KBM-7 (cell line): ENCODE measurements around the gene NWD2.
"Not testable (repeated sequence)": the region's sequence is repeated elsewhere in the genome, so short reads cannot be mapped to it uniquely, and the experiment has no call there.

Source experiments
- DNase-seq: peaks from one replicate; pipeline ENCODE4 v3.0.0-alpha.2; 2015
- in situ Hi-C: fragments of 300-500 bp; cut with MboI; formaldehyde crosslinking; loops from 2 replicates; pipeline ENCODE4 v1.14.3; 2020; ENCODE audit warnings: low sequenced_read_pairs, low pct_unique_long_range_greater_than_20kb, mixed read lengths

Gene NWD2

GRCh38 chr4:37476691-37477090 lies 232.1 kb downstream of the NWD2 start:
- in situ Hi-C loops = no loop called here

GRCh38 chr4:37477126-37477525 lies 232.6 kb downstream of the NWD2 start:
- in situ Hi-C loops = no loop called here
- no peak for DNase-seq

More at GRCh38 chr4:37476691-37477090, 232.1 kb downstream of the NWD2 start:
- DNase-seq = no peak

GRCh38 chr4:37478151-37478550 lies 233.6 kb downstream of the NWD2 start:
- in situ Hi-C loops = no loop called here

GRCh38 chr4:37480509-37480908 lies 236.0 kb downstream of the NWD2 start:
- in situ Hi-C loops = no loop called here
- DNase-seq = no peak

More at GRCh38 chr4:37478151-37478550, 233.6 kb downstream of the NWD2 start:
- no peak for DNase-seq

GRCh38 chr4:37481547-37482122 lies 237.1 kb downstream of the NWD2 start:
- in situ Hi-C loops = no loop called here
- no peak for DNase-seq

- in situ Hi-C loops = no loop called here
- DNase-seq = no peak
Measured at GRCh38 chr4:37482236-37482913, 237.8 kb downstream of the NWD2 start.

GRCh38 chr4:37483610-37484009 lies 239.1 kb downstream of the NWD2 start:
- no peak for DNase-seq
- in situ Hi-C loops = no loop called here

- DNase-seq = no peak
- in situ Hi-C loops = no loop called here
Measured at GRCh38 chr4:37486166-37486565, 241.6 kb downstream of the NWD2 start.

- DNase-seq = no peak
- in situ Hi-C loops = no loop called here
Measured at GRCh38 chr4:37487668-37488067, 243.1 kb downstream of the NWD2 start.

GRCh38 chr4:37489697-37490096 lies 245.2 kb downstream of the NWD2 start:
- DNase-seq = no peak
- in situ Hi-C loops = no loop called here

GRCh38 chr4:37490391-37491347 lies 246.1 kb downstream of the NWD2 start:
- in situ Hi-C loops = no loop called here

GRCh38 chr4:37495353-37495752 lies 250.8 kb downstream of the NWD2 start:
- DNase-seq, in situ Hi-C loops: not testable (repeated sequence)

More at GRCh38 chr4:37490391-37491347, 246.1 kb downstream of the NWD2 start:
- no peak for DNase-seq
